GM12891 (cell line): ENCODE data around the gene STAC2.

Source experiments
- PAX5 ChIP-seq: IDR thresholded peaks from 2 replicates; pipeline ENCODE4 v1.6.1; 2011; ENCODE audit warnings: low read length, moderate library complexity, mild to moderate bottlenecking; ENCODE audit not compliant: insufficient read depth, severe bottlenecking
- POLR2A ChIP-seq: IDR thresholded peaks from 2 replicates; pipeline ENCODE4 v1.6.1; 2011; ENCODE audit warnings: low read depth, low read length, control low read depth
- POLR2AphosphoS5 ChIP-seq: IDR thresholded peaks from 2 replicates; pipeline ENCODE4 v1.6.1; 2011; ENCODE audit warnings: low read depth, low read length, control low read depth
- POU2F2 ChIP-seq: IDR thresholded peaks from 2 replicates; pipeline ENCODE4 v1.6.1; 2011; ENCODE audit warnings: low read depth, mild to moderate bottlenecking, control low read depth, low read length, moderate library complexity
- TAF1 ChIP-seq: IDR thresholded peaks from 2 replicates; pipeline ENCODE4 v1.6.1; 2011; ENCODE audit warnings: low read depth, low read length, control low read depth

DNA sequence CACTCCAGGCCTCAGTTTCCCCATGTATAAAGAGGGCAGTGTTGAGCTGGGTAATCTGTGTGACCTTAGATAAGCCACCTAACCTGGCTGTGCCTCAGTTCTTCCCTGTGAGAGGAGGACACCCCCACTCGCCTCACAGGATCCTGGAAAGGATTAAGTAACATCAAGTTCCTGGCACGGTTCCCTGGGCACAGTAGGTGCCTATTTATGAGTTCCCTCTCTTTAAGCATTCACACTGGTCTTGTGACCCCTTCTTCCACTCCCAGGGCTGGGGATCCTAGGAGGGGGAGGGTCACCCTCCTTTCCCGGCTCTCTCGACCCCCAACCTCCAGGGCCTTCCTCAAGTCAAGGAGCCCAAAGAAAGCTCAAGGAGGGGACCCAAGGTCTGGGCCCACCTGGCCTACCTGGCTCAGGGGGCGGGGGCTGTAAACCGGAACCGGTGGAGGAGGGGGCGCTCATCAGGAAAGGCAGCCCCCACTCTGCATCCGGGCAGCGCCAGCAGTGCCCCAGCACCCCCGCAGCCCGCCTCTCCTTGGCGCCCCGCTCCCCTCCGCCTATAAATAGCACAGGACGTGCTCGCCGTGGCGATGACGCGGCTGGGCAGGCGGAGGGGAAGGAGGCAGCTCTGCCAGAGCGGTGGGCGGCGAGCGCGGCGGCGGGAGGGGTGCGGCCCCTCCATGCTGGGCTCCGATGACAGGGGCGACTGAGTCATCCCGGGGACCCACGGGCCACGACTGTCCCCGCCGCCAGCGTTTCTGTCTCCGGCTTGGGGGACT is 16.2 kb downstream of the STAC2 start:
- no peak for TF ChIP-seq POLR2A
- no peak for TF ChIP-seq POLR2AphosphoS5
- no peak for TF ChIP-seq TAF1
- no peak for TF ChIP-seq PAX5
- TF ChIP-seq POU2F2 = no peak
